ENCODE measurements around the gene PVR. TPM values are rescaled to one million over a fixed set of nuclear protein-coding genes. Genes with fewer than 3 reads are reported as not detected.

The PVR gene, protein sequence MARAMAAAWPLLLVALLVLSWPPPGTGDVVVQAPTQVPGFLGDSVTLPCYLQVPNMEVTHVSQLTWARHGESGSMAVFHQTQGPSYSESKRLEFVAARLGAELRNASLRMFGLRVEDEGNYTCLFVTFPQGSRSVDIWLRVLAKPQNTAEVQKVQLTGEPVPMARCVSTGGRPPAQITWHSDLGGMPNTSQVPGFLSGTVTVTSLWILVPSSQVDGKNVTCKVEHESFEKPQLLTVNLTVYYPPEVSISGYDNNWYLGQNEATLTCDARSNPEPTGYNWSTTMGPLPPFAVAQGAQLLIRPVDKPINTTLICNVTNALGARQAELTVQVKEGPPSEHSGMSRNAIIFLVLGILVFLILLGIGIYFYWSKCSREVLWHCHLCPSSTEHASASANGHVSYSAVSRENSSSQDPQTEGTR
- 86.0 and 95.1 TPM in 2 replicates for total RNA-seq

DNA sequence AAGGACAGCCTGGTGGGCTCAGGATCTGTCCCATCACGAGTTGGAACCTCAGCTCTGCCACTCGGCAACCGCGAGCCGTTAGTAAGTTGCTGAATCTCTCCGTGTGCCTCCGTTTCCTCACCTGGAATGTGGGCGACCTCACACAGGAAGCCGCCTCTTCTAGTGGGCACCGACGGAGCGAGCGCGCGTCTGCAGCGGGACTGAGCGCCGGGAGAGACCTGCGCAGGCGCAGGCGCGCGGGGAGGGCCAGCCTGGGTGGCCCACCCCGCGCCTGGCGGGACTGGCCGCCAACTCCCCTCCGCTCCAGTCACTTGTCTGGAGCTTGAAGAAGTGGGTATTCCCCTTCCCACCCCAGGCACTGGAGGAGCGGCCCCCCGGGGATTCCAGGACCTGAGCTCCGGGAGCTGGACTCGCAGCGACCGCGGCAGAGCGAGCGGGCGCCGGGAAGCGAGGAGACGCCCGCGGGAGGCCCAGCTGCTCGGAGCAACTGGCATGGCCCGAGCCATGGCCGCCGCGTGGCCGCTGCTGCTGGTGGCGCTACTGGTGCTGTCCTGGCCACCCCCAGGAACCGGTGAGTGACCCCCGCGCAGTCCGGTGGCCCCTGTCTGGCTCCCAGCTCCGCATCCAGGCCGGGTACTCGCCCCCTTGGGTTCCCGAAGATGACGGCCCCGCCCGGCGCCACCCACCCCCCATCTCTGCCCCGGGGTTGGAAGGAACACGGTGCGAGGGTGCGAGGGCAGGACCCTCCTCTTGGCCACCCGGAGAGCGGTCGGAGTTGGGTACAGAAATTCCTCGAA is at the start of gene PVR:
TSS of gene PVR (plus strand) at position 306 of the 797 bp plus-strand sequence. CDS start at position 493, 187 bp downstream.

DNA sequence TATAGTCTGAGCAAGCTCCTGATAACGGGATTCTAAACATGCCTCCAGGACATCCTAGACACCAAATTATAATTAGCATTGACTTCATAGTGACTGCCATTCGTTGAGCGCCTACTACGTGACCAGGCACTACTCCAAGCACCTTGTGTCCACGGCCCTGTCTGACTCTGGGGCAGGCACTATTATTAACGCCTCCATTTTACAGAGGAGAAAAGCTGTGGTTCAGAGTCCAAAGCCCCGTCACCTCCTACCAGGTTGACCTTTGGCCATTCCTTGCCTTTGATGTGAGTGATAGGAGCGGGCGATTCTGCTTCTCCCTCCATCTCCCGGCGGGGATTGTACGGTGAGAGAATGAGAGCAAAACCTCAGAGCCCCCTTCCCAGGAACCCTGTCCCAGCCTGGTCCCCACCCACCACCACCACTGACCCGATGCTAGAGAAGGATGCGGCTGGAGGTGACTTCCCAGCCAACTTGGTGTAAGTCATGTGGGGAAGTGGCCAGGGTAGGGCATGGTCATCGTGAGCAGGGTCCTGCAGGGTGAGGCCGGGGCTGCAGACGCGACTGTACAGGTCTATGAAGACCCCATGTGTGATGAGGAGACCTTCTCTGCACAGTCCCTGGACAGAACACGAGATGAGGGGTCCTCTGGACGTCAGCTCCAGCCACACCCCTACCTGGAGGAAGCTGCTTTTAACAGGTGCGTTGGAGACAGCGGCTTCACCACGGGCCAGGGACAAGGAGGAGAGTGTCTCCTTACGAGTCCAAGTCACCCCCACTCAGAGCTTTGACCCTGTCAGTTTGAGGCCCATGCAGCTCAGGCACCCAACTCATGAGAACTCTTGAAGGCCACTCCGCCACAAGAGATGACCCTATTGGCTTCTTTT is 30.2 kb upstream of the PVR start, which contains the start of gene IGSF23:
TSS of gene IGSF23 (plus strand) at position 269 of the 884 bp plus-strand sequence. CDS start at position 352, 83 bp downstream.

DNA sequence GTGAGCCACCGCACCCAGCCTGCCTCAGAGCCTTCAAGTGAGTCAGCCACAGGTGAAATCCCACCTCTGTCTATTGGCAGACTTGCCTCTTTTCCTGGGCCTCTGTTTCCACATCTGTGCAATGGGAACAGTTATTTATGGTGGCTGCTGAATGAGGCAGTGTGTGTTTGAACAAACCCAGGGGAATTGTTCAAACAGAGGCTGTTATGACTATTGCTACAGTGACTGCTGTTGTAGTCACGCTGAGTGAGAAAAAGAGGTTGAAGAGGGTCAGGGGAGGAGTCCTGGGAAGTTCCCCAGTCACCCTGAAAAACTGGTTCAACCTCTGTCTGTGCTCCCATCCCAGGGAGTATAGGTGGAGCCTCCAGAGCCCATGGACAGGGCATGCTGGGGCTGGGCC is 27.7 kb downstream of the PVR start, which contains the start of gene CEACAM19:
TSS of gene CEACAM19 (plus strand) at position 83 of the 400 bp plus-strand sequence. CDS start 450 bp downstream, outside the sequence.

DNA sequence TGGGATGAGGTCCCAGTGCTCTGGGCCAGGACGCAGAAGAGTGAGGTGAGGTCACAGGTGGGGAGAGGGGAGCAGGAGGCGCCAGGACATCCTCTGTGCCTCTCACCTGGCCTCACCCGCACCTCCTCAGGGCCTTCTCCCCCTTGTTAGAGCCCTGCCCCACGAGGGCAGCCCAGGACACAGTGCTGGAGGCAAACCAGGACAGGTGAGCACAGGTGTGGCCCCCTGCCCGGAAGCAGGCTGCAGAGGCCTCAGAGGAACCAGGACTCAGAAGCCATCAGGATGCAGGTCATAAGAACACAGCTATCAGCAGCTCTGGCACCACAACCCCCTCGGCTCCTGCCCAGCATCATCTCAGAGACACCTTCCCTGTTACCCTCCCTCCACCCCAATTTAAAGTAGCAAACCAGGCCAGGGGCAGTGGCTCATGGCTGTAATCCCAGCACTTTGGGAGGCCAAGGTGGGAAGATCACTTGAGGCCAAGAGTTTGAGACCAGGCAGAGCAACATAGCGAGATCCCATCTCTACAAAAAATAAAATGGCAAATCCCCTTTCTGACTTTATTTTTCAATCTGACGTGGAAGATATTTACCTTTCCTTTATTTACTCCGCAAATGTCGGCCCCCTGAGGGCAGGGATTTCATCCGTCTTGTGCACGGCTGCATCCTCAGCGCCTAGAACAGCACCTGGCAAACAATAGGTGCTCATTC is 54.9 kb downstream of the PVR start, which contains the start of gene CEACAM16:
TSS of gene CEACAM16 (plus strand) at position 660 of the 710 bp plus-strand sequence. CDS start 2,306 bp downstream, outside the sequence.

Other genes with a start within 250 kb of the PVR start
- gene ZNF285, start 242.3 kb upstream of the PVR start, total RNA-seq, result 3.9 and 4.4 TPM in 2 replicates
- 12.0 and 13.3 TPM in 2 replicates for gene ZNF229, start 195.4 kb upstream of the PVR start, total RNA-seq
- gene ZNF180, start 143.4 kb upstream of the PVR start, total RNA-seq, result 7.6 and 10.4 TPM in 2 replicates
- not detected in 2 replicates for gene CEACAM20, start 114.2 kb upstream of the PVR start, total RNA-seq
- 0.26 and 0.86 TPM in 2 replicates for gene IGSF23, start 30.3 kb upstream of the PVR start, total RNA-seq
- 2.2 and 3.1 TPM in 2 replicates for gene CEACAM19, start 27.6 kb downstream of the PVR start, total RNA-seq
- not detected in 2 replicates for gene CEACAM16, start 55.2 kb downstream of the PVR start, total RNA-seq
- 11.2 and 14.2 TPM in 2 replicates for gene BCL3, start 104.8 kb downstream of the PVR start, total RNA-seq
- not detected in 2 replicates for gene CBLC, start 134.0 kb downstream of the PVR start, total RNA-seq
- 10.7 and 13.1 TPM in 2 replicates for gene BCAM, start 165.2 kb downstream of the PVR start, total RNA-seq
- gene NECTIN2, start 202.4 kb downstream of the PVR start, total RNA-seq, result 35.6 and 43.1 TPM in 2 replicates
- gene TOMM40, start 247.3 kb downstream of the PVR start, total RNA-seq, result 18.2 and 25.2 TPM in 2 replicates